SK-N-SH (cell line): ENCODE measurements around the gene NAALADL2. TPM values are rescaled to one million over a fixed set of nuclear protein-coding genes. Genes with fewer than 3 reads are reported as not detected.

Experiments
- CTCF ChIA-PET: fragments of 300-600, 350-600 bp; formaldehyde crosslinking; extraction: SDS; loops from one replicate; lab custom pipeline; 2021; lab: Yijun Ruan, JAX
- POLR2A ChIA-PET: fragments of 350-600 bp; sonication (Branson Sonifier 250); formaldehyde crosslinking; extraction: SDS; loops from one replicate; lab custom pipeline; 2020; ENCODE audit warnings: antibody characterized with exemption, inconsistent platforms; lab: Yijun Ruan, JAX
- DNase-seq: peaks from one replicate; pipeline ENCODE4 v3.0.0; 2012
- H2AFZ ChIP-seq: fragments of 200-600 bp; sonication (generic); 2 replicates; pipeline ENCODE4 v1.8.1; 2016; ENCODE audit warnings: antibody characterized with exemption, mild to moderate bottlenecking, low read depth
- H3F3A ChIP-seq: fragments of 200-600 bp; sonication (generic); replicated peaks from 2 replicates; pipeline ENCODE3; 2016; ENCODE audit warnings: antibody characterized with exemption, mild to moderate bottlenecking; ENCODE audit not compliant: insufficient read depth
- H3K27ac ChIP-seq, 2 experiments: fragments of 200-500 bp in 1 of 2; fragments of 200-600 bp in 1 of 2; sonication (Bioruptor generic) in 1 of 2; sonication (generic), shearing (Covaris generic) in 1 of 2; 2 replicates each; pipeline versions ENCODE4 v1.5.1 to v1.6.1; 2014 to 2016; ENCODE audit warnings: low read depth in 2 of 2, inconsistent platforms in 1 of 2, low read length in 1 of 2, mild to moderate bottlenecking in 1 of 2, mixed read lengths in 1 of 2
- H3K27me3 ChIP-seq: fragments of 200-600 bp; sonication (generic), shearing (Covaris generic); 2 replicates; pipeline ENCODE4 v1.6.1; 2016; ENCODE audit warnings: mixed run types; ENCODE audit not compliant: insufficient read depth
- H3K36me3 ChIP-seq, 2 experiments: fragments of 200-500 bp in 1 of 2; fragments of 200-600 bp in 1 of 2; sonication (Bioruptor generic) in 1 of 2; sonication (generic) in 1 of 2; replicated peaks in 1 of 2; 2 replicates each; pipeline versions ENCODE3 to v1.5.1; 2014 to 2016; ENCODE audit warnings: low read length in 1 of 2, mild to moderate bottlenecking in 1 of 2; ENCODE audit not compliant: insufficient read depth in 2 of 2, control insufficient read depth in 1 of 2
- H3K4me1 ChIP-seq, 2 experiments: fragments of 200-500 bp in 1 of 2; fragments of 200-600 bp in 1 of 2; sonication (Bioruptor generic) in 1 of 2; sonication (generic), shearing (Covaris generic) in 1 of 2; 2 replicates each; pipeline versions ENCODE4 v1.5.1 to v1.6.1; 2014 to 2016; ENCODE audit warnings: low read depth in 1 of 2, low read length in 1 of 2, mixed run types in 1 of 2; ENCODE audit not compliant: insufficient read depth in 2 of 2, control insufficient read depth in 1 of 2
- H3K4me2 ChIP-seq: fragments of 200-600 bp; sonication (generic), shearing (Covaris generic); 2 replicates; pipeline ENCODE4 v1.6.1; 2017; ENCODE audit warnings: mixed run types
- H3K4me3 ChIP-seq, 2 experiments: fragments of 200-500 bp in 1 of 2; fragments of 200-600 bp in 1 of 2; sonication (Bioruptor generic) in 1 of 2; sonication (generic), shearing (Covaris generic) in 1 of 2; 2 replicates each; pipeline versions ENCODE4 v1.5.1 to v1.8.1; 2014 to 2016; ENCODE audit warnings: low read depth in 2 of 2, inconsistent platforms in 1 of 2, low read length in 1 of 2, mild to moderate bottlenecking in 1 of 2, mixed read lengths in 1 of 2, moderate library complexity in 1 of 2
- H3K79me2 ChIP-seq: fragments of 200-600 bp; sonication (generic); 2 replicates; pipeline ENCODE4 v1.8.1; 2017; ENCODE audit warnings: mild to moderate bottlenecking; ENCODE audit not compliant: insufficient read depth
- H3K9ac ChIP-seq: fragments of 200-600 bp; sonication (generic); 2 replicates; pipeline ENCODE4 v1.6.1; 2017; ENCODE audit warnings: mixed run types
- H3K9me2 ChIP-seq: fragments of 200-600 bp; sonication (generic); 2 replicates; pipeline ENCODE4 v1.6.1; 2017; ENCODE audit warnings: mixed run types
- H3K9me3 ChIP-seq: fragments of 200-600 bp; sonication (generic); 2 replicates; pipeline ENCODE4 v1.6.1; 2017; ENCODE audit warnings: mixed run types, mild to moderate bottlenecking, moderate library complexity
- H4K20me1 ChIP-seq: fragments of 200-600 bp; sonication (generic); 2 replicates; pipeline ENCODE4 v1.6.1; 2017; ENCODE audit warnings: mild to moderate bottlenecking, mixed run types; ENCODE audit not compliant: insufficient read depth
- JUND ChIP-seq: IDR thresholded peaks from 2 replicates; pipeline ENCODE4 v1.4.0; 2012
- NFIC ChIP-seq: IDR thresholded peaks from 2 replicates; pipeline ENCODE4 v1.4.0; 2012; ENCODE audit warnings: borderline replicate concordance
- REST ChIP-seq: IDR thresholded peaks from 2 replicates; pipeline ENCODE4 v1.6.1; 2012; ENCODE audit warnings: mild to moderate bottlenecking, low read depth, low read length, moderate library complexity
- TAF1 ChIP-seq: IDR thresholded peaks from 2 replicates; pipeline ENCODE4 v1.6.1; 2012; ENCODE audit warnings: low read depth, mild to moderate bottlenecking, low read length, moderate library complexity, borderline replicate concordance
- USF2 ChIP-seq: fragments of 150-350 bp; IDR thresholded peaks from 2 replicates; pipeline ENCODE4 v1.6.1; 2017; ENCODE audit warnings: antibody characterized with exemption, low read length, low read depth, borderline replicate concordance
- ZBTB33 ChIP-seq: IDR thresholded peaks from 2 replicates; pipeline ENCODE4 v1.4.0; 2012; ENCODE audit warnings: low read depth, borderline replicate concordance
- WGBS: methylation state at CpG from one replicate; pipeline ENCODE4 v1.1.6; 2017; ENCODE audit warnings: low lambda C conversion rate; 5-methylcytosine and 5-hydroxymethylcytosine counted together
- polyA plus RNA-seq, 3 experiments: library from polyadenylated mRNA; depleted of rRNA; stranded (reverse); fragments of >200 nt; gene quantifications; 2 replicates each; pipeline ENCODE4 v1.2.3, GENCODE V29; 2012

Gene NAALADL2
- polyA plus RNA-seq, 1 of the 3 experiments (the other 2 are of a cell fraction), result 1.2 TPM

GRCh38 chr3:175267561-175267960 lies 408.4 kb downstream of the NAALADL2 start (continued):
- TF ChIP-seq REST (no peak), NFIC (no peak), USF2 (no peak)
- TF ChIP-seq, all 33 proteins: peak for 0

- Histone ChIP-seq H4K20me1 (no peaks in the 10 kb centered on the region), H3K4me3 (no peak overlapping the region), H2AFZ (no peak overlapping the region), H3K27ac (peak overlapping the region in 1 of 2 experiments; percentile 76; a peak in 1 of 4 replicates), H3K36me3 (peaks cover 0 to 3% of the 10 kb centered on the region in 2 experiments), H3K9me3 (no peaks in the 10 kb centered on the region; the same call in 1 of the 2 replicates), H3K79me2 (no peaks in the 10 kb centered on the region), H3K9ac (no peak overlapping the region), H3K27me3 (no peaks in the 10 kb centered on the region), H3K4me2 (no peak overlapping the region), H3K9me2 (no peaks in the 10 kb centered on the region), H3K4me1 (peaks cover 5 to 12% of the 10 kb centered on the region in 2 experiments; a peak in 3 of 4 replicates)
- WGBS, result 97% methylated on average over 9 of the region's 9 CpGs
- no peak for DNase-seq
- POLR2A ChIA-PET, result no interaction called here
- CTCF ChIA-PET, result interaction anchor here (1.2 kb wide), 1 partner anchor 11 kb away, joined by 5 read pairs; no protein-coding TSS in a partner anchor
- TF ChIP-seq ZBTB33 (no peak), USF2 (no peak), TAF1 (no peak), JUND (no peak)
- TF ChIP-seq, all 33 proteins: peak for 0
- H3F3A ChIP-seq, result peaks cover 19% of the 10 kb centered on the region
Observed at GRCh38 chr3:175269394-175269793, 410.3 kb downstream of the NAALADL2 start.
